NCI-H146 (cell line): ENCODE results near the gene RAI1.
"Not testable (repeated sequence)": the region's sequence is repeated elsewhere in the genome, so short reads cannot be mapped to it uniquely, and the experiment has no call there.

Experiments
- DNase-seq: peaks from one replicate; lab custom pipeline; 2025; lab: John Stamatoyannopoulos, UW

The RAI1 gene

DNA sequence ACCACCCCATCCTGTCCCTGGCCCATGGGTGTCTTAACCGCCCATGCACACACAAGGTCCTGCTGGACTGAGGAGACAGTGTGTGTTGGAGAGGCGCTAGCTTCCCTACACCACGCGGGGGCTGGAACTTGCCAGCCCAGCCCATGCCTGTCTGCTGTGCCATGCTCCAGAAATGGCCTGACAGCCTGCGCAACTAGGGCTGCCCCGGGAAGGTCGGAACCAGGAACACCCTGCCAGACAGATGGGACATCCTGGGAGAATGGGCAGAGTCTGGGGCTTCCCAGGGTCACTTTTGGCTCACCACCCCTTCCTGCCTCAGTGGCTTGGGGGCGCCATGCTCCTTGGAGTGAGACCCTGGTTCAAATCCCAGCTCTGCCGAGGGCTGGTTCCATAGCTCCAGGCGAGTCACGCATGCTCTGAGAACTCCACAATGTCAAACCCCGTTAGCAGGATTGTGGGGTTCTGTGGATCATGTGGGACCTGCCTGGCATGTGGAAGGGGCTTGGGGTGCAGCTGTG, 119.3 kb downstream of the RAI1 start:
- DNase-seq: no peak

DNA sequence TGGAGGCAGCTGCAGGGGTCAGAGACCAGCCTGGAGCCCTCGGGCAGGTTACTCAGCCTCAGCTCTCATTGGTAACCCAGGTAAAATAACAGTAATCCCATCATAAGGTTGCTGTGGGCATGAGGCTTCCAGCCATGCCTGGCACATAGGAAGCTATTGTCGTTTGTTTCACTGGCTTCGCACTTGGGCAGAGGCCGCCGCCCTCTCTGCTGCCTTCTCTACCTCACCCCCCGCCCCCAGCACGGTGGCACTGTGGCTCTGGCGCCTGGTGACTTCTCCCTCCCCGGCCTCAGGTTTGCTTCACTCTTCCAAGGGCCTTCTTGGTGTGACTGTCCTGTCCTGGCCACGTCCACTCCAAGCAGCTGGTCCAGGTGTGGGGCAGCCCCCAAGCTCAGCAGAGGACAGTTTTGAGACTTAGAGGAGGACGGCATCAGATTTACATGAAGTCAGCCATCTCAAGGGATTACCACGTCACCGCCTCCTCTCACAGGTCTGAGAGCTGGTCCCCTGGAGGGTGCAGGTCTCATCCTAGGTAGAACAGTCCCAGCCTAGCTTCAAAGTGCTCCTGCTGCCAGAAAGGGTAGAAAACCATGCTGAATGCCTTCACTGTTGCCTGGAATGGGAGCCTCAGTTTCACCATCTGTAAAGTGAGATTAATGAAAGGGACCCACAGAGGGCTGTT, 120.7 kb downstream of the RAI1 start:
- DNase-seq: no peak

DNA sequence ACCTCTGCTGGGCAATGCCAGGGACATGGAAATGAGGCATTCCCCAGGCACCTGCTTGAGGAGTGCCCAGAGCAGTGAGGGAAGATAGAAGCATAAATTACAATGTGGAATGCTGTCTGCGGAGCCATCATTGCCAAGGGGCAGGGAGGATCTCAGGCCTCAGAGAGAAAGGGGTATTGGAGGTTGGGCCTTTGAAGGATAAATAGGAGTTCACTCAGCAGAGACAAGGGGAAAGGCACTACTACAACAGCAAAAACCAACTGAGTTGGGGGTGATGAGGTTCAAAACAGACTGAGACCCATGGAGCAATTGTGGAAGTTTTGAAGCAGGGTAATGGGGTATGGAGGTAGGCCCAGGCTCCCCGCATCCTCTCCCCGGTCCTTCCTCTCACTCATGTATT, 122.7 kb downstream of the RAI1 start:
- no peak for DNase-seq

- no peak for DNase-seq
Observed at GRCh38 chr17:17805575-17805974, 124.3 kb downstream of the RAI1 start.

GRCh38 chr17:17806035-17806434, 124.8 kb downstream of the RAI1 start:
- DNase-seq: no peak

- no peak for DNase-seq
Observed at GRCh38 chr17:17806611-17807274, 125.5 kb downstream of the RAI1 start.

GRCh38 chr17:17807440-17807839, 126.2 kb downstream of the RAI1 start:
- no peak for DNase-seq

GRCh38 chr17:17808200-17808599, 126.9 kb downstream of the RAI1 start:
- not testable (repeated sequence) for DNase-seq

GRCh38 chr17:17808706-17809432, 127.6 kb downstream of the RAI1 start:
- no peak for DNase-seq

DNA sequence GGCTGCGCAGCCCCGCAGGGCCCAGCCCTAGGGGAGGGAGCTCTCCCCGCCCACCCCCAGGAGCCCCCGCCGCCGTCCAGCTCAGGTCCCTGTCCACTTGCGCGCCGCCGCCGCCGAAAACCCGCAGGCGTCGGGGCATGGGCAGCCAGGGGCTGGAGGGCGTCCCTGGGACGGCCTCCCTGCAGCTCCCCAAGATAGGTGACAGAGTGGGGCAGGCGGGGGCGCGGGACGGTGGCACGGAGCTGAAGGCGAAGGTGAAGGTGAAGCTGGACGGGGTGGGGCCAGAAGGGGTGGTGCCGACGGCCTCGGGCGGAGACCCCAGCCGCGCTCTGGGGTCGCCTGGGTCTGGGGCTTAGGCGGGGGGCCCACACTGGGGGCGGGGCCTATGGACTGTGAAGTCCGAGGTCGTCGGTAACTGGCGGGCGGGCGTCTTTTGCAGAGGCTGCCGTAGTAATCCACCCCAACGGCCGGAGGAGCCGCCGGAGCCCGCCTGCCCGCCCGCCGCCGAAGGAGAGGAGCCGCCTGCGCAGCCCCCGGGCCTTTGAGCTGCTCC, 128.3 kb downstream of the RAI1 start:
- no peak for DNase-seq

- DNase-seq: no peak
Observed at GRCh38 chr17:17810084-17810894, 129.0 kb downstream of the RAI1 start.

GRCh38 chr17:17810895-17811248, 129.6 kb downstream of the RAI1 start:
- no peak for DNase-seq

- peak; percentile 10 for DNase-seq
Observed at GRCh38 chr17:17811381-17812210, 130.3 kb downstream of the RAI1 start.

DNA sequence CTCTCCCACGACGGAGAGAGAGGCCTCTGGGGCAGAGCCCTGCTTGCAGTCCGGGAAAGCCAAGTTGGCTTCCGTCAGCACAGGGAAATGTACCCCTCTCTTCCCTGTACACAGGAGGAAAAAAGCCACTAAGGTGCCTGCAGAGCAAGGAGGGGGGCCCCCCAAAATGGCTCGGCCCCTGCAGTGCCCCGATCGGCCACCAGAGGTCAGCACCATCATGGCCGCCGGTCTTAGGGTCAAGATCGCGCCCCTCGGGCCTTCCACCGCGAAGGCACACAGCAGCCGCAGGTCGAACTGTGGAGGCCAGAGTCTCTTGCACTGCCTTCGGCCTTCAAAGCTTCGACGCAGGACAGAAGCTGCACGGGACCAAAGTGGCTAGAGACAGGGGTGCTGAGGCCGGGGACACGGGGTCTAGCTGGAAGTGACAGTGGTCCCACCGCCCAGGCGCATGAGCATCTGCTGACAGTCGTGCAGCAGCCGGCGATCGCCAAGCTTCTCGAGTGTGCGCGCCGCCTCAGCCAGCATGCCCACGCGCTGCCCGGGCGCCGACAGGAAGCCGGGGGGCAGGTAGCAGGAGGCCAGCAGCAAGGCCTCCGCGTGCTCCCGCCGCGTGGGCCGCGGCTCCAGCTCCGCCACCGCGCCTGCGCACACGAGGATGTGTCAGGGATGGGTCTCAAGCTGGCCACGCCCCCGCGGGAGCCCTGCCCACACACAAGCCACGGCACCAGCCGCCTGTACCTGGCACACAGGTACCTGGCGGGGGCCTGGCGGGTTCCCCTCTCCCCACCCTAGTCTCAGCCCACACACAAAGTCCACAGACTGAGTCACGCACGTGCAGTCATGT, 131.2 kb downstream of the RAI1 start:
- DNase-seq: peak; percentile 14

DNA sequence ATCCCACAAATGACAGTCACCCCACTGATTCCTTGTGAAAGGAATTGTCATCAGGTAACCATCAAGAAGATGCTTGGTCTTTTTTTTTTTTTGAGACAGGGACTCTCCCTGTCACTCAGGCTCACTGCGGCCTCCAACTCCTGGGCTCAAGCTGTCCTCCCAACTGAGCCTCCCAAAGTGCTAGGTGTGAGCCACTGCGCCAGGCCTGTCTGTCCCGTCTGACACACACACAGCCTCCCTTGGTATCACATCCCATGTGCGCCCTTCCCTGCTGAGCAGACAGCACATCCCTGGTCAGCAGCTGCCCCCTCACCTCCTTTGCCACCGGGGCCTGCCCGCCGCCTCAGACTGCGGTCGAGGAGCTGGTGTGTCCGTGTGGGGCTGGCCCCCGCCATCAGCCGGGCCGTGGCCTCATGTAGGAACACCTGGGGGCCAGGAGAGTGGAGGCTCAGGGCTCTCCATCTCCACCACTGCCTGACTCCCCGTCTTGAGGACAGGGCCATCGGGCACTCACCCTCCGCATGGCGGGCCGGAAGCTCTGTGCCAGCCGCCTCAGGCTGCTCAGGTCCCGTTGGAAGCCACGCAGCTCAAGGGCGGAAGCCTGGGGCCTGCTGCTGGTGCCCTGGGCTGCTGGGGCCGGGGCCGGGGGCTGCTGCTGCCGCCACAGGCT, 131.9 kb downstream of the RAI1 start:
- no peak for DNase-seq

GRCh38 chr17:17813725-17814095, 132.5 kb downstream of the RAI1 start:
- no peak for DNase-seq

GRCh38 chr17:17814162-17815061, 133.2 kb downstream of the RAI1 start:
- no peak for DNase-seq

GRCh38 chr17:17815062-17815406, 133.8 kb downstream of the RAI1 start:
- DNase-seq: no peak
